Peyer's patch (tissue), 4 donors: Measurements from ENCODE around the gene ETS2.

Experiments used
- CTCF ChIP-seq, 6 experiments: fragments of 450-650 bp in 4 of 6; fragments of 200-600 bp in 2 of 6; sonication (generic) in 1 of 6; IDR thresholded peaks; one replicate each; pipeline ENCODE4 v1.5.1; 2017 to 2019; ENCODE audit warnings: antibody characterized with exemption in 6 of 6, mild to moderate bottlenecking in 3 of 6, moderate library complexity in 1 of 6
- POLR2A ChIP-seq, 2 donors: fragments of 450-650 bp; IDR thresholded peaks; one replicate each; pipeline ENCODE4 v1.5.1; 2017; ENCODE audit warnings: antibody characterized with exemption in 2 of 2, mild to moderate bottlenecking in 2 of 2, moderate library complexity in 2 of 2

GRCh38 chr21:38849776-38850175, 44.0 kb downstream of the ETS2 start:
- no peak for TF ChIP-seq CTCF (IDR thresholded peaks at IDR 0.05)
- TF ChIP-seq POLR2A (IDR thresholded peaks at IDR 0.05), result no peak
